HepG2 (cell line): ENCODE measurements around the gene CDKN2C. TPM values are rescaled to one million over a fixed set of nuclear protein-coding genes. Genes with fewer than 3 reads are reported as not detected.

Experiments used
- ATAC-seq: fragments of 200-7000 bp; cut with Tn5 transposase; 3 replicates; pipeline ENCODE4 v1.9.1; 2020; ENCODE audit warnings: mild to moderate bottlenecking, moderate library complexity
- BruUV-seq: library from RNA; stranded (reverse); fragments of 400-500 nt; replicated peaks from 2 replicates; lab custom pipeline; 2021; lab: Mats Ljungman, UMichigan
- CTCF ChIA-PET: fragments of 300-600 bp; formaldehyde crosslinking; extraction: SDS; loops from one replicate; lab custom pipeline; 2021; ENCODE audit warnings: low total read pairs, inconsistent platforms, low intra/inter-chr PET ratio; lab: Yijun Ruan, JAX
- POLR2A ChIA-PET: fragments of 350-600 bp; sonication (Branson Sonifier 250); formaldehyde crosslinking; loops from one replicate; lab custom pipeline; 2020; ENCODE audit warnings: antibody characterized with exemption, inconsistent platforms; lab: Yijun Ruan, JAX
- DNase-seq: peaks from one replicate; pipeline ENCODE4 v3.0.0-alpha.2; 2015; ENCODE audit warnings: low spot score
- FAIRE-seq: peaks from 3 replicates; lab custom pipeline; 2011; peaks lifted over from hg19 to GRCh38; lab: Jason Lieb, UNC
- H2AFZ ChIP-seq: one replicate; pipeline ENCODE4 v1.6.1; 2011; ENCODE audit warnings: low read length, inconsistent platforms
- H3K27ac ChIP-seq: fragments of 300-600 bp; 3 replicates; pipeline ENCODE4 v1.8.0; 2011; ENCODE audit warnings: mixed run types, mild to moderate bottlenecking, mixed read lengths, low read length, inconsistent platforms; ENCODE audit not compliant: insufficient read depth; ENCODE audit errors: extremely low read length
- H3K27me3 ChIP-seq, 2 experiments: fragments of 200-600 bp in 1 of 2; 2 replicates in 1 of 2; 3 replicates in 1 of 2; pipeline versions ENCODE4 v1.6.0 to v1.8.0; 2011; ENCODE audit warnings: low read length in 2 of 2, mild to moderate bottlenecking in 2 of 2, moderate library complexity in 2 of 2, inconsistent platforms in 1 of 2; ENCODE audit not compliant: insufficient read depth in 2 of 2, control insufficient read depth in 1 of 2
- H3K36me3 ChIP-seq, 2 experiments: fragments of 200-600 bp in 1 of 2; replicated peaks in 1 of 2; 2 replicates in 1 of 2; 3 replicates in 1 of 2; pipeline versions ENCODE4 v1.5.1 to v1.8.0; 2011; ENCODE audit warnings: low read length in 2 of 2, inconsistent platforms in 1 of 2; ENCODE audit not compliant: insufficient read depth in 2 of 2, control insufficient read depth in 1 of 2
- H3K4me1 ChIP-seq: 2 replicates; pipeline ENCODE4 v1.5.1; 2012; ENCODE audit warnings: low read length, inconsistent platforms; ENCODE audit not compliant: insufficient read depth
- H3K4me2 ChIP-seq: 2 replicates; pipeline ENCODE4 v1.6.0; 2011; ENCODE audit warnings: low read depth, low read length, inconsistent platforms
- H3K4me3 ChIP-seq, 3 experiments: fragments of 200-600 bp in 1 of 3; sonication (generic), shearing (Covaris generic) in 1 of 3; replicated peaks in 1 of 3; 2 replicates each; pipeline ENCODE4 v1.5.1; 2011 to 2016; ENCODE audit warnings: low read length in 3 of 3, inconsistent platforms in 2 of 3, low read depth in 2 of 3, mild to moderate bottlenecking in 2 of 3, control low read depth in 1 of 3, mixed read lengths in 1 of 3; ENCODE audit not compliant: insufficient read depth in 1 of 3
- H3K79me2 ChIP-seq: one replicate; pipeline ENCODE4 v1.6.1; 2011; ENCODE audit warnings: low read length, inconsistent platforms; ENCODE audit not compliant: insufficient read depth
- H3K9ac ChIP-seq: 2 replicates; pipeline ENCODE4 v1.6.0; 2011; ENCODE audit warnings: mild to moderate bottlenecking, low read depth, low read length, inconsistent platforms; ENCODE audit not compliant: insufficient read depth
- H3K9me3 ChIP-seq: 2 replicates; pipeline ENCODE4 v1.5.1; 2012; ENCODE audit warnings: mild to moderate bottlenecking, low read length
- H4K20me1 ChIP-seq: 2 replicates; pipeline ENCODE4 v1.6.0; 2011; ENCODE audit warnings: inconsistent platforms, mild to moderate bottlenecking, low read length, moderate library complexity; ENCODE audit not compliant: insufficient read depth
- CREB1 ChIP-seq, 2 experiments: fragments of 450-650 bp in 1 of 2; IDR thresholded peaks; 2 replicates each; pipeline ENCODE4 v1.6.1; 2016 to 2017; ENCODE audit warnings: control low read depth in 1 of 2, mild to moderate bottlenecking in 1 of 2, missing compliant biosample characterization in 1 of 2, missing genetic modification characterization in 1 of 2
- GATAD2A ChIP-seq: IDR thresholded peaks from 2 replicates; pipeline ENCODE4 v1.6.1; 2016
- GZF1 ChIP-seq: sonication (generic); formaldehyde crosslinking; IDR thresholded peaks from 2 replicates; pipeline ENCODE4 v1.5.1; 2020; ENCODE audit warnings: mild to moderate bottlenecking, missing genetic modification reagents
- HDAC2 ChIP-seq: sonication (generic); formaldehyde crosslinking; IDR thresholded peaks from 2 replicates; pipeline ENCODE4 v1.4.0; 2020; ENCODE audit warnings: missing genetic modification reagents
- HNF4G ChIP-seq, 2 experiments: sonication (generic) in 1 of 2; formaldehyde crosslinking in 1 of 2; IDR thresholded peaks; 2 replicates each; pipeline versions ENCODE4 v1.4.0 to v1.6.1; 2011 to 2020; ENCODE audit warnings: borderline replicate concordance in 2 of 2, low read depth in 2 of 2, mild to moderate bottlenecking in 2 of 2, low read length in 1 of 2, missing genetic modification reagents in 1 of 2, moderate library complexity in 1 of 2
- HNRNPLL ChIP-seq: fragments of 200-400 bp; formaldehyde crosslinking; IDR thresholded peaks from 2 replicates; pipeline ENCODE4 v1.6.1; 2017; ENCODE audit warnings: mild to moderate bottlenecking, low read depth, low read length; ENCODE audit not compliant: poor library complexity, severe bottlenecking
- IKZF4 ChIP-seq: sonication (generic); formaldehyde crosslinking; IDR thresholded peaks from 2 replicates; pipeline ENCODE4 v1.5.1; 2020; ENCODE audit warnings: borderline replicate concordance, mild to moderate bottlenecking, low read depth, missing genetic modification reagents; ENCODE audit errors: not compliant biosample characterization
- KDM3A ChIP-seq: IDR thresholded peaks from 2 replicates; pipeline ENCODE4 v1.6.1; 2018; ENCODE audit warnings: low read depth, missing compliant biosample characterization
- MYC ChIP-seq: sonication (generic); formaldehyde crosslinking; IDR thresholded peaks from 2 replicates; pipeline ENCODE4 v1.9.0; 2021; ENCODE audit warnings: missing genetic modification reagents, borderline replicate concordance
- ZNF253 ChIP-seq: sonication (generic); formaldehyde crosslinking; IDR thresholded peaks from 2 replicates; pipeline ENCODE4 v1.8.0; 2022; ENCODE audit warnings: mild to moderate bottlenecking, missing genetic modification reagents, borderline replicate concordance
- ZNF776 ChIP-seq: sonication (generic); formaldehyde crosslinking; IDR thresholded peaks from 2 replicates; pipeline ENCODE4 v1.4.0; 2020; ENCODE audit warnings: mild to moderate bottlenecking, missing genetic modification reagents
- WGBS: methylation state at CpG from one replicate; pipeline ENCODE4 v1.1.6; 2017; ENCODE audit warnings: low lambda C conversion rate; 5-methylcytosine and 5-hydroxymethylcytosine counted together
- in situ Hi-C: cut with HindIII; loops from 2 replicates; pipeline ENCODE4 v1.10.0; 2017; ENCODE audit warnings: low pct_unique_long_range_greater_than_20kb; ENCODE audit not compliant: extremely low pct_ligation_motif_present
- intact Hi-C: fragments of 100-400 bp; cut with micrococcal nuclease; formaldehyde crosslinking; loops from one replicate; pipeline ENCODE4 v1.10.0; 2022; ENCODE audit not compliant: unreplicated experiment
- polyA plus RNA-seq, 8 experiments: library from polyadenylated mRNA; depleted of rRNA in 3 of 8; stranded (reverse) in 7 of 8; unstranded in 1 of 8; fragments of >200 nt; fragmentation: Illumina TruSeq in 4 of 8; extraction: Trizol in 4 of 8; gene quantifications; 2 replicates each; pipeline versions ENCODE4 v1.2.1 to v1.2.3, GENCODE V29; 2011 to 2016; ENCODE audit warnings: low read depth in 4 of 8, missing spikeins in 1 of 8, mixed read lengths in 1 of 8; ENCODE audit not compliant: insufficient read depth in 1 of 8
- total RNA-seq, 5 experiments: library from RNA; depleted of rRNA; stranded (reverse); fragments of >200 nt; fragmentation: Illumina TruSeq; extraction: Trizol; gene quantifications; 2 replicates each; pipeline ENCODE4 v1.2.3, GENCODE V29; 2016; ENCODE audit warnings: low read depth in 1 of 5
- TF ChIP-seq, protein P1 (sequence below), 2 experiments: fragments of 450-650 bp in 1 of 2; sonication (generic) in 1 of 2; formaldehyde crosslinking in 1 of 2; IDR thresholded peaks; 2 replicates each; pipeline versions ENCODE4 v1.6.1 to v1.8.0; 2016 to 2022; ENCODE audit warnings: antibody characterized with exemption in 1 of 2, mild to moderate bottlenecking in 1 of 2, missing genetic modification reagents in 1 of 2

Gene CDKN2C
- total and polyA plus RNA-seq, 2 of the 13 experiments (the other 11 are each of a cell fraction or from before 2014, with no cell fraction given), result 7.8 to 13.7 TPM

- no peak for TF ChIP-seq ZNF776 (CRISPR knock-in tag)
- TF ChIP-seq CREB1 (IDR thresholded peaks at IDR 0.05), result no peak
- TF ChIP-seq CREB1 (CRISPR knock-in tag; IDR thresholded peaks at IDR 0.05), result no peak
- no peak for TF ChIP-seq IKZF4 (CRISPR knock-in tag)
- TF ChIP-seq MYC (CRISPR knock-in tag), result no peak
- no peak for TF ChIP-seq HDAC2
- no peak for TF ChIP-seq KDM3A (CRISPR knock-in tag)
- TF ChIP-seq GATAD2A, result no peak
- TF ChIP-seq, all 625 proteins: peak for 0
Observed at GRCh38 chr1:50972766-50973165, 2.7 kb downstream of the CDKN2C start (continued).

DNA sequence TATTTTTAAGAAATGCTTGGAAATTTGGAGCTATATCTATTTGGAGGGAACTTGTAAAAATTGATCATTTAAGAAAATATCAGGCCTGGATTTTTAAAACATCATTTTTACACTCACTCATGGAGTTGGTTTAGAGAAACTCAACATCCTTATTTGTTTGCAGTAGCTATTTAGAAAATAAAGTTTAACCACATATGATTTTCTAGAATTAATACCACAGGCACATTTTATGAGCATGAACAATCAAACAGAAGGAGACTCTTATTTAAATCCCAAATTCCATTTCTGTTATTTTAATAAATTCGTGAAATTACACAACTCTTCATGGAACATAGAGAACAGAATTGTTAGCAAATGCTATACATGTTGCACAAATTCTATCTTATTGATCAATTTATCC lies 3.2 kb downstream of the CDKN2C start:
- WGBS, result 96% methylated on average over 1 of the region's 1 CpG
- ATAC-seq, result no peak
- TF ChIP-seq GZF1 (no peak), ZNF253 (CRISPR knock-in tag) (no peak), HNRNPLL (no peak), HNF4G (IDR thresholded peaks at IDR 0.05; ENCODE audit: borderline replicate concordance, low read depth, low read length) (no peak), HNF4G (CRISPR knock-in tag; IDR thresholded peaks at IDR 0.05; ENCODE audit: borderline replicate concordance, low read depth) (no peak)
- TF ChIP-seq, protein P1, sequence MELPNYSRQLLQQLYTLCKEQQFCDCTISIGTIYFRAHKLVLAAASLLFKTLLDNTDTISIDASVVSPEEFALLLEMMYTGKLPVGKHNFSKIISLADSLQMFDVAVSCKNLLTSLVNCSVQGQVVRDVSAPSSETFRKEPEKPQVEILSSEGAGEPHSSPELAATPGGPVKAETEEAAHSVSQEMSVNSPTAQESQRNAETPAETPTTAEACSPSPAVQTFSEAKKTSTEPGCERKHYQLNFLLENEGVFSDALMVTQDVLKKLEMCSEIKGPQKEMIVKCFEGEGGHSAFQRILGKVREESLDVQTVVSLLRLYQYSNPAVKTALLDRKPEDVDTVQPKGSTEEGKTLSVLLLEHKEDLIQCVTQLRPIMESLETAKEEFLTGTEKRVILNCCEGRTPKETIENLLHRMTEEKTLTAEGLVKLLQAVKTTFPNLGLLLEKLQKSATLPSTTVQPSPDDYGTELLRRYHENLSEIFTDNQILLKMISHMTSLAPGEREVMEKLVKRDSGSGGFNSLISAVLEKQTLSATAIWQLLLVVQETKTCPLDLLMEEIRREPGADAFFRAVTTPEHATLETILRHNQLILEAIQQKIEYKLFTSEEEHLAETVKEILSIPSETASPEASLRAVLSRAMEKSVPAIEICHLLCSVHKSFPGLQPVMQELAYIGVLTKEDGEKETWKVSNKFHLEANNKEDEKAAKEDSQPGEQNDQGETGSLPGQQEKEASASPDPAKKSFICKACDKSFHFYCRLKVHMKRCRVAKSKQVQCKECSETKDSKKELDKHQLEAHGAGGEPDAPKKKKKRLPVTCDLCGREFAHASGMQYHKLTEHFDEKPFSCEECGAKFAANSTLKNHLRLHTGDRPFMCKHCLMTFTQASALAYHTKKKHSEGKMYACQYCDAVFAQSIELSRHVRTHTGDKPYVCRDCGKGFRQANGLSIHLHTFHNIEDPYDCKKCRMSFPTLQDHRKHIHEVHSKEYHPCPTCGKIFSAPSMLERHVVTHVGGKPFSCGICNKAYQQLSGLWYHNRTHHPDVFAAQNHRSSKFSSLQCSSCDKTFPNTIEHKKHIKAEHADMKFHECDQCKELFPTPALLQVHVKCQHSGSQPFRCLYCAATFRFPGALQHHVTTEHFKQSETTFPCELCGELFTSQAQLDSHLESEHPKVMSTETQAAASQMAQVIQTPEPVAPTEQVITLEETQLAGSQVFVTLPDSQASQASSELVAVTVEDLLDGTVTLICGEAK (IDR thresholded peaks at IDR 0.05), result no peak
- TF ChIP-seq, protein P1 (CRISPR knock-in tag; IDR thresholded peaks at IDR 0.05), result no peak
- Histone ChIP-seq H3K9ac (no peak overlapping the region), H3K79me2 (peaks cover 35% of the 10 kb centered on the region), H3K27me3 (no peaks in the 10 kb centered on the region; a peak in 1 of 5 replicates), H3K36me3 (peaks cover 0 to 4% of the 10 kb centered on the region in 2 experiments; a peak in 2 of 5 replicates), H3K27ac (no peak overlapping the region), H4K20me1 (no peaks in the 10 kb centered on the region), H2AFZ (no peak overlapping the region), H3K4me3 (no peak overlapping the region), H3K4me2 (no peak overlapping the region), H3K4me1 (peaks cover 23% of the 10 kb centered on the region), H3K9me3 (no peaks in the 10 kb centered on the region)
- in situ Hi-C loops (loop anchor here (10.0 kb wide), 1 partner anchor 62 kb away; no protein-coding TSS in a partner anchor), intact Hi-C loops (no loop called here)
- FAIRE-seq, result no peak
- POLR2A ChIA-PET, result no interaction called here
- no TSS peak for BruUV-seq
- CTCF ChIA-PET, result no interaction called here
- no peak for DNase-seq
